HL-60 (cell line): ENCODE results near the gene OOSP3.
"Not testable (repeated sequence)": the region's sequence is repeated elsewhere in the genome, so short reads cannot be mapped to it uniquely, and the experiment has no call there.

Experiments
- TF ChIP-seq, protein P1 (sequence below): IDR thresholded peaks from one replicate; pipeline ENCODE4 v1.5.1; 2011; ENCODE audit warnings: low read length, control low read depth, inconsistent platforms; ENCODE audit not compliant: insufficient read depth
- TF ChIP-seq, protein P2 (sequence below): IDR thresholded peaks from 2 replicates; pipeline ENCODE4 v1.6.1; 2012; ENCODE audit warnings: low read depth; ENCODE audit not compliant: insufficient replicate concordance

DNA sequence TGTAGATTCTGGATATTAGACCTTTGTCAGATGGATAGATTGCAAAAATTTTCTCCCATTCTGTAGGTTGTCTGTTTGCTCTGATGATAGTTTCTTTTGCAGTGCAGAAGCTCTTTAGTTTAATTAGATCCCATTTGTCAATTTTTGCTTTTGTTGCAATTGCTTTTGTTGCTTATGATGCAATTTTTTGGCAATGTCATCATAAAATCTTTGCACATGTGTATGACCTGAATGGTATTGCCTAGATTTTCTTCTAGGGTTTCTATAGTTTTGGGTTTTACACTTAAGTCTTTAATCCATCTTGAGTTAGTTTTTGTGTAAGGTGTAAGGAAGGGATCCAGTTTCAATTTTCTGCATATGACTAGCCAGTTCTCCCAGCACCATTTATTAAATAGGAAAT, 8.6 kb downstream of the OOSP3 start:
- TF ChIP-seq, protein P1, sequence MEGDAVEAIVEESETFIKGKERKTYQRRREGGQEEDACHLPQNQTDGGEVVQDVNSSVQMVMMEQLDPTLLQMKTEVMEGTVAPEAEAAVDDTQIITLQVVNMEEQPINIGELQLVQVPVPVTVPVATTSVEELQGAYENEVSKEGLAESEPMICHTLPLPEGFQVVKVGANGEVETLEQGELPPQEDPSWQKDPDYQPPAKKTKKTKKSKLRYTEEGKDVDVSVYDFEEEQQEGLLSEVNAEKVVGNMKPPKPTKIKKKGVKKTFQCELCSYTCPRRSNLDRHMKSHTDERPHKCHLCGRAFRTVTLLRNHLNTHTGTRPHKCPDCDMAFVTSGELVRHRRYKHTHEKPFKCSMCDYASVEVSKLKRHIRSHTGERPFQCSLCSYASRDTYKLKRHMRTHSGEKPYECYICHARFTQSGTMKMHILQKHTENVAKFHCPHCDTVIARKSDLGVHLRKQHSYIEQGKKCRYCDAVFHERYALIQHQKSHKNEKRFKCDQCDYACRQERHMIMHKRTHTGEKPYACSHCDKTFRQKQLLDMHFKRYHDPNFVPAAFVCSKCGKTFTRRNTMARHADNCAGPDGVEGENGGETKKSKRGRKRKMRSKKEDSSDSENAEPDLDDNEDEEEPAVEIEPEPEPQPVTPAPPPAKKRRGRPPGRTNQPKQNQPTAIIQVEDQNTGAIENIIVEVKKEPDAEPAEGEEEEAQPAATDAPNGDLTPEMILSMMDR: not testable (repeated sequence)
- TF ChIP-seq, protein P2, sequence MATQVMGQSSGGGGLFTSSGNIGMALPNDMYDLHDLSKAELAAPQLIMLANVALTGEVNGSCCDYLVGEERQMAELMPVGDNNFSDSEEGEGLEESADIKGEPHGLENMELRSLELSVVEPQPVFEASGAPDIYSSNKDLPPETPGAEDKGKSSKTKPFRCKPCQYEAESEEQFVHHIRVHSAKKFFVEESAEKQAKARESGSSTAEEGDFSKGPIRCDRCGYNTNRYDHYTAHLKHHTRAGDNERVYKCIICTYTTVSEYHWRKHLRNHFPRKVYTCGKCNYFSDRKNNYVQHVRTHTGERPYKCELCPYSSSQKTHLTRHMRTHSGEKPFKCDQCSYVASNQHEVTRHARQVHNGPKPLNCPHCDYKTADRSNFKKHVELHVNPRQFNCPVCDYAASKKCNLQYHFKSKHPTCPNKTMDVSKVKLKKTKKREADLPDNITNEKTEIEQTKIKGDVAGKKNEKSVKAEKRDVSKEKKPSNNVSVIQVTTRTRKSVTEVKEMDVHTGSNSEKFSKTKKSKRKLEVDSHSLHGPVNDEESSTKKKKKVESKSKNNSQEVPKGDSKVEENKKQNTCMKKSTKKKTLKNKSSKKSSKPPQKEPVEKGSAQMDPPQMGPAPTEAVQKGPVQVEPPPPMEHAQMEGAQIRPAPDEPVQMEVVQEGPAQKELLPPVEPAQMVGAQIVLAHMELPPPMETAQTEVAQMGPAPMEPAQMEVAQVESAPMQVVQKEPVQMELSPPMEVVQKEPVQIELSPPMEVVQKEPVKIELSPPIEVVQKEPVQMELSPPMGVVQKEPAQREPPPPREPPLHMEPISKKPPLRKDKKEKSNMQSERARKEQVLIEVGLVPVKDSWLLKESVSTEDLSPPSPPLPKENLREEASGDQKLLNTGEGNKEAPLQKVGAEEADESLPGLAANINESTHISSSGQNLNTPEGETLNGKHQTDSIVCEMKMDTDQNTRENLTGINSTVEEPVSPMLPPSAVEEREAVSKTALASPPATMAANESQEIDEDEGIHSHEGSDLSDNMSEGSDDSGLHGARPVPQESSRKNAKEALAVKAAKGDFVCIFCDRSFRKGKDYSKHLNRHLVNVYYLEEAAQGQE: not testable (repeated sequence)
